Kidney epithelial cell (primary cell): ENCODE data around the gene NRARP. TPM values are rescaled to one million over a fixed set of nuclear protein-coding genes. Genes with fewer than 3 reads are reported as not detected.
A peak's percentile ranks its signal among the peaks of the same experiment; 100 is the strongest.

Experiments
- DNase-seq: peaks from one replicate; pipeline ENCODE4 v3.0.0-alpha.2; 2010; ENCODE audit warnings: low read depth
- H3K27me3 ChIP-seq: 2 replicates; pipeline ENCODE4 v1.6.0; 2011; ENCODE audit warnings: low read length; ENCODE audit not compliant: control insufficient read depth, insufficient read depth
- H3K36me3 ChIP-seq: 2 replicates; pipeline ENCODE4 v1.5.1; 2011; ENCODE audit warnings: low read length; ENCODE audit not compliant: control insufficient read depth, insufficient read depth
- H3K4me3 ChIP-seq: 2 replicates; pipeline ENCODE4 v1.5.1; 2011; ENCODE audit warnings: low read depth, mild to moderate bottlenecking, control low read depth, low read length
- CTCF ChIP-seq: IDR thresholded peaks from 2 replicates; pipeline ENCODE4 v1.5.1; 2011; ENCODE audit warnings: mild to moderate bottlenecking, moderate library complexity, low read length, control low read depth, inconsistent platforms; ENCODE audit not compliant: insufficient read depth, poor library complexity, severe bottlenecking
- total RNA-seq: library from RNA; depleted of rRNA; stranded (reverse); fragments of >200 nt; gene quantifications from 2 replicates; pipeline ENCODE4 v1.2.3, GENCODE V29; 2015

NRARP gene
- total RNA-seq, 1 donor from 2014 or later: 8.4 TPM

- TF ChIP-seq CTCF: peak; percentile 37
- no peaks in the 10 kb centered on the region for H3K36me3 ChIP-seq
- peaks cover 32% of the 10 kb centered on the region for H3K27me3 ChIP-seq
- no peak for DNase-seq
- H3K4me3 ChIP-seq: no peak overlapping the region
Observed at GRCh38 chr9:137304383-137305059, 2.5 kb upstream of the NRARP start.

- Histone ChIP-seq H3K36me3 (no peaks in the 10 kb centered on the region), H3K4me3 (no peak overlapping the region), H3K27me3 (peaks cover 34% of the 10 kb centered on the region)
- no peak for TF ChIP-seq CTCF
- no peak for DNase-seq
Observed at GRCh38 chr9:137303893-137304382, 1.9 kb upstream of the NRARP start.

GRCh38 chr9:137303151-137303892 is 1.3 kb upstream of the NRARP start:
- no peak for DNase-seq

GRCh38 chr9:137302449-137303150 is 529 bp upstream of the NRARP start:
- peak overlapping the region; percentile 31 for H3K4me3 ChIP-seq
- peaks cover 38% of the 10 kb centered on the region for H3K27me3 ChIP-seq
- no peak for DNase-seq

More at GRCh38 chr9:137303151-137303892, 1.3 kb upstream of the NRARP start:
- Histone ChIP-seq H3K4me3 (no peak overlapping the region), H3K36me3 (no peaks in the 10 kb centered on the region), H3K27me3 (peaks cover 38% of the 10 kb centered on the region)
- TF ChIP-seq CTCF: no peak

More at GRCh38 chr9:137302449-137303150, 529 bp upstream of the NRARP start:
- peak; percentile 59 for TF ChIP-seq CTCF
- H3K36me3 ChIP-seq: no peaks in the 10 kb centered on the region
